GM23338 (cell line): ENCODE measurements around the gene LAT. TPM values are rescaled to one million over a fixed set of nuclear protein-coding genes. Genes with fewer than 3 reads are reported as not detected.

ENCODE experiments used
- ATAC-seq: fragments of 200-7000 bp; cut with Tn5 transposase; 3 replicates; pipeline ENCODE4 v1.9.1; 2020
- DNase-seq: peaks from one replicate; pipeline ENCODE4 v3.0.0-alpha.2; 2015; ENCODE audit warnings: low spot score
- H2AFZ ChIP-seq: fragments of 200-600 bp; sonication (generic); 2 replicates; pipeline ENCODE4 v1.8.0; 2016; ENCODE audit warnings: antibody characterized with exemption, mild to moderate bottlenecking, moderate library complexity
- H3F3A ChIP-seq: fragments of 200-600 bp; sonication (generic); replicated peaks from 2 replicates; pipeline ENCODE4 v1.8.0; 2017; ENCODE audit warnings: antibody characterized with exemption, mixed run types, low read depth
- H3K27ac ChIP-seq: fragments of 200-600 bp; sonication (generic); 2 replicates; pipeline ENCODE4 v1.6.1; 2016; ENCODE audit warnings: low read depth
- H3K27me3 ChIP-seq: fragments of 200-600 bp; sonication (generic); 2 replicates; pipeline ENCODE4 v1.8.0; 2016; ENCODE audit warnings: mild to moderate bottlenecking, mixed run types, moderate library complexity; ENCODE audit not compliant: insufficient read depth
- H3K36me3 ChIP-seq: fragments of 200-600 bp; sonication (generic); 2 replicates; pipeline ENCODE4 v1.8.0; 2016; ENCODE audit warnings: mild to moderate bottlenecking; ENCODE audit not compliant: insufficient read depth
- H3K4me1 ChIP-seq: fragments of 200-600 bp; sonication (generic); 2 replicates; pipeline ENCODE4 v1.8.0; 2016; ENCODE audit warnings: mild to moderate bottlenecking, moderate library complexity; ENCODE audit not compliant: insufficient read depth
- H3K4me2 ChIP-seq: fragments of 200-600 bp; sonication (generic); 2 replicates; pipeline ENCODE4 v1.7.1; 2017; ENCODE audit warnings: mixed run types
- H3K4me3 ChIP-seq: fragments of 200-600 bp; sonication (generic); 2 replicates; pipeline ENCODE4 v1.6.1; 2016; ENCODE audit warnings: mixed run types
- H3K79me2 ChIP-seq: fragments of 200-600 bp; sonication (generic); replicated peaks from 2 replicates; pipeline ENCODE4 v1.8.0; 2017; ENCODE audit warnings: mild to moderate bottlenecking; ENCODE audit not compliant: insufficient read depth
- H3K9me2 ChIP-seq: fragments of 200-600 bp; sonication (generic); 2 replicates; pipeline ENCODE4 v1.8.0; 2017; ENCODE audit not compliant: insufficient read depth
- H4K20me1 ChIP-seq: fragments of 200-600 bp; sonication (generic); replicated peaks from 2 replicates; pipeline ENCODE4 v1.8.0; 2017; ENCODE audit warnings: mild to moderate bottlenecking; ENCODE audit not compliant: insufficient read depth
- H3K27ac Mint-ChIP-seq: 2 replicates; pipeline ENCODE4 v1.8.0; 2020; ENCODE audit warnings: inconsistent platforms, mild to moderate bottlenecking, moderate library complexity, mixed read lengths
- H3K27me3 Mint-ChIP-seq: 3 replicates; pipeline ENCODE4 v1.8.0; 2022; ENCODE audit warnings: low read depth, mild to moderate bottlenecking, moderate library complexity, mixed read lengths, inconsistent platforms; ENCODE audit not compliant: insufficient read depth, poor library complexity
- H3K36me3 Mint-ChIP-seq: 3 replicates; pipeline ENCODE4 v1.8.0; 2021; ENCODE audit warnings: low read depth, mild to moderate bottlenecking, inconsistent platforms, moderate library complexity, mixed read lengths
- H3K4me1 Mint-ChIP-seq: 3 replicates; pipeline ENCODE4 v1.8.0; 2020; ENCODE audit warnings: mild to moderate bottlenecking, inconsistent platforms, mixed read lengths
- H3K4me3 Mint-ChIP-seq: 3 replicates; pipeline ENCODE4 v1.8.0; 2021; ENCODE audit warnings: moderate library complexity, mild to moderate bottlenecking, inconsistent platforms, mixed read lengths
- H3K9me3 Mint-ChIP-seq: 3 replicates; pipeline ENCODE4 v1.8.0; 2020; ENCODE audit warnings: moderate library complexity, mild to moderate bottlenecking, inconsistent platforms, mixed read lengths
- CREB1 ChIP-seq: fragments of 250-450 bp; sonication (Bioruptor Pico); IDR thresholded peaks from 2 replicates; pipeline ENCODE4 v1.5.0; 2020; ENCODE audit warnings: low read depth, mild to moderate bottlenecking, moderate library complexity
- CTCF ChIP-seq, 2 experiments: fragments of 200-600 bp in 1 of 2; sonication (generic) in 1 of 2; conservative IDR thresholded peaks; 2 replicates each; pipeline versions ENCODE4 v1.5.1 to v1.6.1; 2016 to 2017; ENCODE audit warnings: antibody characterized with exemption in 2 of 2, low read depth in 2 of 2, mild to moderate bottlenecking in 2 of 2, moderate library complexity in 1 of 2
- EZH2 ChIP-seq: fragments of 200-600 bp; sonication (generic); IDR thresholded peaks from one replicate; pipeline ENCODE4 v1.8.0; 2017; ENCODE audit warnings: antibody characterized with exemption, mild to moderate bottlenecking, low read depth; ENCODE audit not compliant: unreplicated experiment
- EZH2phosphoT487 ChIP-seq: fragments of 200-600 bp; sonication (generic); IDR thresholded peaks from one replicate; pipeline ENCODE4 v1.8.1; 2018; ENCODE audit warnings: antibody characterized with exemption; ENCODE audit not compliant: unreplicated experiment
- NANOG ChIP-seq: IDR thresholded peaks from 2 replicates; pipeline ENCODE4 v1.6.1; 2016; ENCODE audit warnings: antibody characterized with exemption, borderline replicate concordance
- REST ChIP-seq: IDR thresholded peaks from one replicate; pipeline ENCODE4 v1.6.1; 2018; ENCODE audit warnings: antibody characterized with exemption; ENCODE audit not compliant: unreplicated experiment
- STAT1 ChIP-seq: IDR thresholded peaks from one replicate; pipeline ENCODE4 v1.6.1; 2016; ENCODE audit warnings: antibody characterized with exemption; ENCODE audit not compliant: unreplicated experiment
- ZNF114 ChIP-seq: fragments of 250-450 bp; sonication (Bioruptor Pico); IDR thresholded peaks from 2 replicates; pipeline ENCODE4 v1.5.0; 2020; ENCODE audit warnings: mild to moderate bottlenecking, moderate library complexity
- ZNF331 ChIP-seq: fragments of 250-450 bp; sonication (Bioruptor Pico); IDR thresholded peaks from 2 replicates; pipeline ENCODE4 v1.5.0; 2020; ENCODE audit warnings: low read depth, mild to moderate bottlenecking, moderate library complexity
- ZNF462 ChIP-seq: fragments of 250-450 bp; sonication (Bioruptor Pico); IDR thresholded peaks from 2 replicates; pipeline ENCODE4 v1.5.0; 2020; ENCODE audit warnings: mild to moderate bottlenecking, moderate library complexity
- polyA plus RNA-seq: library from polyadenylated mRNA; unstranded; fragments of >200 nt; fragmentation: Nextera tagmentation; extraction: Ambion mirVana; gene quantifications from 2 replicates; pipeline ENCODE4 v1.2.1, GENCODE V29; 2016
- total RNA-seq: library from RNA; depleted of rRNA; stranded (reverse); fragments of >200 nt; shearing (Covaris generic); gene quantifications from 2 replicates; pipeline ENCODE4 v1.2.3, GENCODE V29; 2014

Gene LAT
- total and polyA plus RNA-seq, 2 experiments from 2014 or later = 2.2 to 2.4 TPM

- TF ChIP-seq ZNF462 (CRISPR knock-in tag) = no peak
Measured at GRCh38 chr16:28983644-28984043, 1.2 kb upstream of the LAT start (continued).

GRCh38 chr16:28984091-28984490, 761 bp upstream of the LAT start:
- Histone ChIP-seq H3K36me3 (0 out of 2 replicates have a peak, but pooled peaks cover 4% of the 10 kb centered on the region), H4K20me1 (no peaks in the 10 kb centered on the region), H3K4me3 (no peak overlapping the region), H3K4me2 (no peak overlapping the region), H3K27me3 (no peaks in the 10 kb centered on the region), H3K27ac (no peak overlapping the region), H3K4me1 (no peaks in the 10 kb centered on the region), H2AFZ (no peak overlapping the region), H3K79me2 (no peaks in the 10 kb centered on the region), H3F3A (no peaks in the 10 kb centered on the region), H3K9me2 (no peaks in the 10 kb centered on the region)
- no peak overlapping the region for H3K4me3 Mint-ChIP-seq
- H3K27me3 Mint-ChIP-seq = peaks cover 15% of the 10 kb centered on the region
- peaks cover 46% of the 10 kb centered on the region for H3K36me3 Mint-ChIP-seq
- peaks cover 5% of the 10 kb centered on the region for H3K9me3 Mint-ChIP-seq
- no peak for DNase-seq
- ATAC-seq = no peak
- H3K4me1 Mint-ChIP-seq = no peaks in the 10 kb centered on the region
- no peak overlapping the region for H3K27ac Mint-ChIP-seq
- TF ChIP-seq CTCF (conservative IDR thresholded peaks at IDR 0.05; ENCODE audit: low read depth in 2 of 2) = no peak
- TF ChIP-seq NANOG = no peak
- no peak for TF ChIP-seq STAT1
- TF ChIP-seq CREB1 = no peak
- TF ChIP-seq EZH2phosphoT487 = no peak
- no peak for TF ChIP-seq REST
- TF ChIP-seq EZH2 = no peak
- no peak for TF ChIP-seq ZNF331 (CRISPR knock-in tag)
- no peak for TF ChIP-seq ZNF114 (CRISPR knock-in tag)
